Liver (tissue), 3 donors: Measurements from ENCODE around the gene CRMP1.

ENCODE experiments used
- ATF3 ChIP-seq: IDR thresholded peaks from 2 replicates; pipeline ENCODE4 v1.6.1; 2016; ENCODE audit warnings: antibody characterized with exemption
- CTCF ChIP-seq: fragments of 150-350 bp; IDR thresholded peaks from 2 replicates; pipeline ENCODE4 v1.5.1; 2017; ENCODE audit warnings: improper control_type of control experiment, low read depth, low read length; ENCODE audit not compliant: missing input control
- EGR1 ChIP-seq, 2 donors: IDR thresholded peaks; 2 replicates each; pipeline ENCODE4 v1.6.1; 2016 to 2018; ENCODE audit warnings: antibody characterized with exemption in 2 of 2, low read depth in 2 of 2
- FOXA1 ChIP-seq: IDR thresholded peaks from 2 replicates; pipeline ENCODE4 v1.6.1; 2016; ENCODE audit warnings: antibody characterized with exemption
- GABPA ChIP-seq, 2 donors: IDR thresholded peaks in 1 of 2; conservative IDR thresholded peaks in 1 of 2; 2 replicates each; pipeline ENCODE4 v1.6.1; 2016; ENCODE audit warnings: antibody characterized with exemption in 2 of 2, mild to moderate bottlenecking in 1 of 2, moderate library complexity in 1 of 2
- HNF4G ChIP-seq: IDR thresholded peaks from 2 replicates; pipeline ENCODE4 v1.6.1; 2016; ENCODE audit warnings: antibody characterized with exemption
- JUND ChIP-seq, 2 donors: IDR thresholded peaks; 2 replicates each; pipeline ENCODE4 v1.6.1; 2016; ENCODE audit warnings: antibody characterized with exemption in 2 of 2
- MAX ChIP-seq: IDR thresholded peaks from 2 replicates; pipeline ENCODE4 v1.6.1; 2016; ENCODE audit warnings: antibody characterized with exemption
- RAD21 ChIP-seq, 2 donors: IDR thresholded peaks; 2 replicates each; pipeline ENCODE4 v1.6.1; 2016; ENCODE audit warnings: antibody characterized with exemption in 2 of 2, mild to moderate bottlenecking in 2 of 2
- REST ChIP-seq: IDR thresholded peaks from 2 replicates; pipeline ENCODE4 v1.6.1; 2016; ENCODE audit warnings: antibody characterized with exemption, mild to moderate bottlenecking
- RXRA ChIP-seq, 2 donors: IDR thresholded peaks; 2 replicates each; pipeline ENCODE4 v1.6.1; 2017 to 2018; ENCODE audit warnings: antibody characterized with exemption in 2 of 2, mild to moderate bottlenecking in 1 of 2
- SP1 ChIP-seq: IDR thresholded peaks from 2 replicates; pipeline ENCODE4 v1.6.1; 2018; ENCODE audit warnings: antibody characterized with exemption, mild to moderate bottlenecking
- TAF1 ChIP-seq: conservative IDR thresholded peaks from 2 replicates; pipeline ENCODE4 v1.6.1; 2016; ENCODE audit warnings: antibody characterized with exemption, mild to moderate bottlenecking
- YY1 ChIP-seq: IDR thresholded peaks from 2 replicates; pipeline ENCODE4 v1.6.1; 2016; ENCODE audit warnings: antibody characterized with exemption, mild to moderate bottlenecking
- donor health status: healthy.
- donor health status: healthy.

GRCh38 chr4:5885733-5886132, 7.2 kb downstream of the CRMP1 start:
- TF ChIP-seq CTCF (no peak), TAF1 (no peak), REST (no peak), JUND (IDR thresholded peaks at IDR 0.05) (no peak), YY1 (no peak), SP1 (no peak), GABPA (IDR thresholded peaks at IDR 0.05 in 1 of 2, conservative IDR thresholded peaks at IDR 0.05 in 1 of 2) (no peak), MAX (no peak), RAD21 (IDR thresholded peaks at IDR 0.05) (no peak), FOXA1 (no peak), RXRA (IDR thresholded peaks at IDR 0.05) (no peak), EGR1 (IDR thresholded peaks at IDR 0.05; ENCODE audit: low read depth in 2 of 2) (no peak), ATF3 (no peak), HNF4G (no peak)
